GM12878 (cell line): ENCODE measurements around the gene TEAD4.

Source experiments
- CTCF ChIP-seq, 3 experiments: IDR thresholded peaks in 2 of 3; conservative IDR thresholded peaks in 1 of 3; 2 replicates each; pipeline ENCODE4 v1.5.1; 2011; ENCODE audit warnings: low read depth in 3 of 3, low read length in 3 of 3, mild to moderate bottlenecking in 3 of 3, control low read depth in 2 of 3, moderate library complexity in 2 of 3, inconsistent platforms in 1 of 3, mixed read lengths in 1 of 3; ENCODE audit not compliant: control insufficient read depth in 2 of 3, insufficient read depth in 1 of 3; ENCODE audit errors: extremely low read depth in 1 of 3
- PRDM15 ChIP-seq: fragments of 450-650 bp; formaldehyde crosslinking; IDR thresholded peaks from 2 replicates; pipeline ENCODE4 v1.4.0; 2020; ENCODE audit warnings: mild to moderate bottlenecking, moderate library complexity
- RAD21 ChIP-seq: IDR thresholded peaks from 2 replicates; pipeline ENCODE4 v1.6.1; 2011; ENCODE audit warnings: mild to moderate bottlenecking, low read depth, low read length, moderate library complexity; ENCODE audit not compliant: insufficient read depth

GRCh38 chr12:3047961-3048360 lies 88.8 kb downstream of the TEAD4 start:
- no peak for TF ChIP-seq PRDM15
- no peak for TF ChIP-seq RAD21
- no peak for TF ChIP-seq CTCF (IDR thresholded peaks at IDR 0.05 in 2 of 3, conservative IDR thresholded peaks at IDR 0.05 in 1 of 3; ENCODE audit: control insufficient read depth in 2 of 3, extremely low read depth in 1 of 3, insufficient read depth in 1 of 3, low read depth in 3 of 3, low read length in 3 of 3)
